ENCODE results near the gene PCDHB12.
"Not testable (repeated sequence)": the region's sequence is repeated elsewhere in the genome, so short reads cannot be mapped to it uniquely, and the experiment has no call there.

The PCDHB12 gene

DNA sequence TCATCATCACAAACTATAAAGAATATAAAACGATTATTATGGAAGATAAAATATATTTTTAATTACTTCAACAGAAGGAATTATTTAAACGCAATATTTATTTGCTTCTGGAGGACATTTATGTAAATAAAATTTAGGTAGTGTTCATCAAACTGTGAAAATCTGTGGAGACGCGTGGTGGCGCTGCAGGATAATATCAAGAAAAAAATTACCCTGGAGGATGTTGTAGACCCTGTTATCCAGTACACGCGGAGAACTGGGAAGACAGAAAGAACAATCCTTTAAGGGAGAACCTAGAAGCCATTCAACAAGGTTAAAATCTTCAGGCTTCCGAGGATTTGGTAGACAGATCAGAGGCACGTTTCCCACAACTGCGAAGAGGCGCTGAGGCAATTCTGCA lies at the start of gene PCDHB12:
TSS of gene PCDHB12 (plus strand) at position 242 of the 400 bp plus-strand sequence. CDS start 189 bp downstream, outside the sequence.
- DNase-seq, result peak; percentile 36

DNA sequence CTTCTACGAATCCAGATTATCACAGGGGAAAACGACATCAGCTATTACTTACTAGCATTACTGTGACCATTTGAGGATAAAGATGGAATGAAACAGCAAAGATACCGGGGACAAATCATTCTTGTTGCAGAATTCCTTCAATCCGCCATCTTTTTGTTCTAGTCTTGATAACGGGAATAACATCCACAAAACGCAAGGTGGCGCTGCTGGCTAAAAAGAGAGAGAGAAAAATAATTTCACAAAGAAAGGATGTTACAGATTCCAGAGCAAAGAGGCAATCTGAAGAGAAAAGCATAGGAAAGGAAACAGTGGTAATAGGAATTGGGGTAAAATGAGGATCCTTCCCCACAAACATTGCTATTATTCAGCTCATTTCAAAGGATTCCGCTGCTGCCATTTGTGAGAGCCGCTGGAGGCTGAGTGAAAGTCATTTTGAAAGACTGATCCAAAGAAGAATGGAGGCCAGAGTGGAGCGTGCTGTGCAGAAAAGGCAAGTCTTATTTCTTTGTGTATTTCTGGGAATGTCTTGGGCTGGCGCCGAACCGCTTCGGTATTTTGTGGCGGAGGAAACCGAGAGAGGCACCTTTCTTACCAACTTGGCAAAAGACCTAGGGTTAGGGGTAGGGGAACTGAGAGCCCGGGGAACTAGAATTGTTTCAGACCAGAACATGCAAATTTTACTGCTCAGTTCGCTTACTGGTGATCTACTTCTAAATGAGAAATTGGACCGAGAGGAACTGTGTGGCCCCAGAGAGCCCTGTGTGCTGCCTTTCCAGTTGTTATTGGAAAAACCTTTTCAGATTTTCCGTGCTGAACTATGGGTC lies 35.9 kb upstream of the PCDHB12 start, which contains the start of gene PCDHB7:
TSS of gene PCDHB7 (plus strand) at position 264 of the 824 bp plus-strand sequence. CDS start at position 456, 192 bp downstream.
- DNase-seq, result peak; percentile 59

DNA sequence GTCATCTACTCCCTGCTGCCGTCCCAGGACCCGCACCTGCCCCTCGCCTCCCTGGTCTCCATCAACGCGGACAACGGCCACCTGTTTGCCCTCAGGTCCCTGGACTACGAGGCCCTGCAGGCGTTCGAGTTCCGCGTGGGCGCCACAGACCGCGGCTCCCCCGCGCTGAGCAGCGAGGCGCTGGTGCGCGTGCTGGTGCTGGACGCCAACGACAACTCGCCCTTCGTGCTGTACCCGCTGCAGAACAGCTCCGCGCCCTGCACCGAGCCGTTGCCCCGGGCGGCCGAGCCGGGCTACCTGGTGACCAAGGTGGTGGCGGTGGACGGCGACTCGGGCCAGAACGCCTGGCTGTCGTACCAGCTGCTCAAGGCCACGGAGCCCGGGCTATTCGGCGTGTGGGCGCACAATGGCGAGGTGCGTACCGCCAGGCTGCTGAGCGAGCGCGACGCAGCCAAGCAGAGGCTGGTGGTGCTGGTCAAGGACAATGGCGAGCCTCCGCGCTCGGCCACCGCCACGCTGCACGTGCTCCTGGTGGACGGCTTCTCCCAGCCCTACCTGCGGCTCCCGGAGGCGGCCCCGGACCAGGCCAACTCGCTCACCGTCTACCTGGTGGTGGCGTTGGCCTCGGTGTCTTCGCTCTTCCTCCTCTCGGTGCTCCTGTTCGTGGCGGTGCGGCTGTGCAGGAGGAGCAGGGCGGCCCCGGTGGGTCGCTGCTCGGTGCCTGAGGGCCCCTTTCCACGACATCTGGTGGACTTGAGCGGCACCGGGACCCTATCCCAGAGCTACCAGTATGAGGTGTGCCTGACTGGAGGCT lies 34.0 kb upstream of the PCDHB12 start:
- not testable (repeated sequence) for DNase-seq

DNA sequence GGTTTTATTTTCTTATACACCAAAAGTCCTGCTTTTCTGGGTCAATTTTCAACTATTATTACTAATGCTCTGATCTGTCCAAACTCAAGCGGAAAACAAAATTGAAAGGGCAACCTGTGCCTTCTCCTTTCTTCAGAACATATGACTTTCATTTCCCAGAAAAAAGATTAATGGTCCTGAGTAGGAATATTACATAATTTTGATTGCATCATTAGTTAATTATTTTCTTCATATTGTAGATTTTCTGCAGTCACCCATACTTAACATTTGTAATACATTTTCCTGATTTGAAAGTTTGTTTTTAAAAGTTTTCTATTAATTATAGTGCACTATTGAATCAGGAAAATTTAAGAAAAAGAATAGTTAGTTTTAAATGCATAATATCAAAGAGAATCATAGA lies 32.6 kb upstream of the PCDHB12 start:
- no peak for DNase-seq

DNA sequence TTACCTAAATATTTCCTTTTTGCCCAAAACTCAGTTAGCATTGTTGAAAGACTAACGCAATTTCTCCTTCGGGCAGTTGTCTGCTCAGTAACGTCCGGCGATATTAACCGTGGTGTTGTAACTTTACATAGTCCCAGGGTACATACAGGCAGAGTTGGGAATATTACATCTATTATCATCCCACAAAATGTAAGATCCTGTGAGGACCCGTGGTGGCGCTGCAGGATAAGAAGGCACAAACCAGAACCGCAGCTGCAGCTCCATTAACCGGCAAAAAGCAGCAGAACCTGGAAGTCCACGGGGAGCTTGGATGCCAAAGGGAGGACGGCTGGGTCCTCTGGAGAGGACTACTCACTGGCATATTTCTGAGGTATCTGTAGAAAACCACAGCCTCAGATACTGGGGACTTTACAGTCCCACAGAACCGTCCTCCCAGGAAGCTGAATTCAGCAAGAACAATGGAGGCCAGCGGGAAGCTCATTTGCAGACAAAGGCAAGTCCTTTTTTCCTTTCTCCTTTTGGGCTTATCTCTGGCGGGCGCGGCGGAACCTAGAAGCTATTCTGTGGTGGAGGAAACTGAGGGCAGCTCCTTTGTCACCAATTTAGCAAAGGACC lies 30.8 kb upstream of the PCDHB12 start, which contains the start of gene PCDHB8:
TSS of gene PCDHB8 (plus strand) at position 214 of the 615 bp plus-strand sequence. CDS start at position 459, 245 bp downstream.
- DNase-seq, result not testable (repeated sequence)

DNA sequence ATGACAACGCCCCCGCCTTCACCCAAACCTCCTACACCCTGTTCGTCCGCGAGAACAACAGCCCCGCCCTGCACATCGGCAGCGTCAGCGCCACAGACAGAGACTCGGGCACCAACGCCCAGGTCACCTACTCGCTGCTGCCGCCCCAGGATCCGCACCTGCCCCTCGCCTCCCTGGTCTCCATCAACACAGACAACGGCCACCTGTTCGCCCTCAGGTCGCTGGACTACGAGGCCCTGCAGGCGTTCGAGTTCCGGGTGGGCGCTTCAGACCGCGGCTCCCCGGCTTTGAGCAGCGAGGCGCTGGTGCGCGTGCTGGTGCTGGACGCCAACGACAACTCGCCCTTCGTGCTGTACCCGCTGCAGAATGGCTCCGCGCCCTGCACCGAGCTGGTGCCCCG lies 29.1 kb upstream of the PCDHB12 start:
- DNase-seq, result not testable (repeated sequence)

DNA sequence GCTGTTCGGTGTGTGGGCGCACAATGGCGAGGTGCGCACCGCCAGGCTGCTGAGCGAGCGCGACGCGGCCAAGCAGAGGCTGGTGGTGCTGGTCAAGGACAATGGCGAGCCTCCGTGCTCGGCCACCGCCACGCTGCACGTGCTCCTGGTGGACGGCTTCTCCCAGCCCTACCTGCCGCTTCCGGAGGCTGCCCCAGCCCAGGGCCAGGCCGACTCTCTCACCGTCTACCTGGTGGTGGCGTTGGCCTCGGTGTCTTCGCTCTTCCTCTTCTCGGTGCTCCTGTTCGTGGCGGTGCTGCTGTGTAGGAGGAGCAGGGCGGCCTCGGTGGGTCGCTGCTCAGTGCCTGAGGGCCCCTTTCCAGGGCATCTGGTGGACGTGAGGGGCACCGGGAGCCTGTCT lies 28.6 kb upstream of the PCDHB12 start:
- not testable (repeated sequence) for DNase-seq

DNA sequence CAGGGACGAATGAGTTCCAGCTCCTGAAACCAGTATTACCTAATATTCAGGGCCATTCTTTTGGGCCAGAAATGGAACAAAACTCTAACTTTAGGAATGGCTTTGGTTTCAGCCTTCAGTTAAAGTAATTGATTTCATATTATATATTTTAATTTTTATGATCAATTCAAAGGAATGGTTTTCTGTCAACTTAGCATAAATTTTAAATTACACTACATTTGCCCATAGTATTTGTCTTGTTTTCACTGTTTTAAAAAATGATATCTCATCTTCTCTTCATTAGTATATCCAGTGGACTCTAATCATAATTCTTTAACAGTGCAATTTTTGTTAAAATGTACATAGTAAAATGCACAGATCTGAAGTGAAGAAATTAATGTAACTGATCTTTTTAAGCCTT lies 28.2 kb upstream of the PCDHB12 start:
- no peak for DNase-seq

DNA sequence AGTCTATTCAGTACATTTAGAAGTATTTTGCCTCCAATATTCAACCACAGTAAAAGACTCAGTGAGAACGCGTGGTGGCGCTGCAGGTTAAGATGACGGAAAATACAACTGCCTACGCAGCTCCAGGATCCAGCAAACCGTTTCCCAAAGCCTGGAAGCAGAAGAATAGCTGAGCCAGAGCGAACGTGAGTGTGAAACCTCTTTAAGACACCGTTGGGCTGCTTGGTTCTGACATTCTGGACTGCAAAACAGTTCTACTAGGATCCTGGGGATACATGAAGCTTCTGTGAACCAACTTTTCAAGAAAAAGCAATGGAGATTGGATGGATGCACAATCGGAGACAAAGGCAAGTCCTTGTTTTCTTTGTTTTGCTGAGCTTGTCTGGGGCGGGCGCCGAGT lies 26.3 kb upstream of the PCDHB12 start, which contains the start of gene PCDHB16:
TSS of gene PCDHB16 (plus strand) at position 140 of the 400 bp plus-strand sequence. CDS start at position 313, 173 bp downstream.
- peak; percentile 52 for DNase-seq

DNA sequence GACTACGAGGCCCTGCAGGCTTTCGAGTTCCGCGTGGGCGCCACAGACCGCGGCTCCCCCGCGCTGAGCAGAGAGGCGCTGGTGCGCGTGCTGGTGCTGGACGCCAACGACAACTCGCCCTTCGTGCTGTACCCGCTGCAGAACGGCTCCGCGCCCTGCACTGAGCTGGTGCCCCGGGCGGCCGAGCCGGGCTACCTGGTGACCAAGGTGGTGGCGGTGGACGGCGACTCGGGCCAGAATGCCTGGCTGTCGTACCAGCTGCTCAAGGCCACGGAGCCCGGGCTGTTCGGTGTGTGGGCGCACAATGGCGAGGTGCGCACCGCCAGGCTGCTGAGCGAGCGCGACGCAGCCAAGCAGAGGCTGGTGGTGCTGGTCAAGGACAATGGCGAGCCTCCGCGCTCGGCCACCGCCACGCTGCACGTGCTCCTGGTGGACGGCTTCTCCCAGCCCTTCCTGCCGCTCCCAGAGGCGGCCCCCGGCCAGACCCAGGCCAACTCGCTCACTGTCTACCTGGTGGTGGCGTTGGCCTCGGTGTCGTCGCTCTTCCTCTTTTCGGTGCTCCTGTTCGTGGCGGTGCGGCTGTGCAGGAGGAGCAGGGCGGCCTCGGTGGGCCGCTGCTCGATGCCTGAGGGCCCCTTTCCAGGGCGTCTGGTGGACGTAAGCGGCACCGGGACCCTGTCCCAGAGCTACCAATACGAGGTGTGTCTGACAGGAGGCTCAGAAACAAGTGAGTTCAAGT lies 24.2 kb upstream of the PCDHB12 start:
- not testable (repeated sequence) for DNase-seq

DNA sequence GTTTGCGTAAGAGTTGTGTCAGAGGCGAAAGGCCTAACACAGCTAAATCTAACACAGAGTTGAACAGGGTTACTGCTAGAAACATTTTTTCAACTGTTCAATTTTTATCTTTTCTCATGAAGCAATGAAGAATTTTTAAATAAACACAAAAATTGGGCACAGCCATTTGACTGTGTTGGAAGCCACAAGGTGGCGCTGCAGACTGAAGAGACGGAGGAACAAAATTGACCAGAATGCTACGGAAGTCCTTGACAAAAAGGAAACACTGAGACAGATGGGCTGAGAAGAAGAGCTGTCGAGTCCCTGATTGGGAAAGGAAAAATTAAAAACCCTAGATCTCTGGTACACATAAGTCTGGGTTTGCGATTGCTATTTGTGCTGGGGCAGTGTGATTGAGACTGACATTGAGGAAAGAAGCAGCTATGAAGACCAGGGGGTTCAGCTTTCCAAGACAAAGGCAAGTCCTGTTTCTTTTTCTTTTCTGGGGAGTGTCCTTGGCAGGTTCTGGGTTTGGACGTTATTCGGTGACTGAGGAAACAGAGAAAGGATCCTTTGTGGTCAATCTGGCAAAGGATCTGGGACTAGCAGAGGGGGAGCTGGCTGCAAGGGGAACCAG lies 21.5 kb upstream of the PCDHB12 start, which contains the start of gene PCDHB9:
TSS of gene PCDHB9 (plus strand) at position 265 of the 616 bp plus-strand sequence. CDS start at position 423, 158 bp downstream.
- peak; percentile 42 for DNase-seq

DNA sequence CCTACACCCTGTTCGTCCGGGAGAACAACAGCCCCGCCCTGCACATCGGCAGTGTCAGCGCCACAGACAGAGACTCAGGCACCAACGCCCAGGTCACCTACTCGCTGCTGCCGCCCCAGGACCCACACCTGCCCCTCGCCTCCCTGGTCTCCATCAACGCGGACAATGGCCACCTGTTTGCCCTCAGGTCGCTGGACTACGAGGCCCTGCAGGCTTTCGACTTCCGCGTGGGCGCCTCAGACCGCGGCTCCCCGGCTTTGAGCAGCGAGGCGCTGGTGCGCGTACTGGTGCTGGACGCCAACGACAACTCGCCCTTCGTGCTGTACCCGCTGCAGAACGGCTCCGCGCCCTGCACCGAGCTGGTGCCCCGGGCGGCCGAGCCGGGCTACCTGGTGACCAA lies 19.8 kb upstream of the PCDHB12 start:
- DNase-seq, result not testable (repeated sequence)

DNA sequence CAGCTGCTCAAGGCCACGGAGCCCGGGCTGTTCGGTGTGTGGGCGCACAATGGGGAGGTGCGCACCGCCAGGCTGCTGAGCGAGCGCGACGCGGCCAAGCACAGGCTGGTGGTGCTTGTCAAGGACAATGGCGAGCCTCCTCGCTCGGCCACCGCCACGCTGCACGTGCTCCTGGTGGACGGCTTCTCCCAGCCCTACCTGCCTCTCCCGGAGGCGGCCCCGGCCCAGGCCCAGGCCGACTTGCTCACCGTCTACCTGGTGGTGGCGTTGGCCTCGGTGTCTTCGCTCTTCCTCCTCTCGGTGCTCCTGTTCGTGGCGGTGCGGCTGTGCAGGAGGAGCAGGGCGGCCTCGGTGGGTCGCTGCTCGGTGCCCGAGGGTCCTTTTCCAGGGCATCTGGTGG lies 19.4 kb upstream of the PCDHB12 start:
- DNase-seq, result not testable (repeated sequence)

DNA sequence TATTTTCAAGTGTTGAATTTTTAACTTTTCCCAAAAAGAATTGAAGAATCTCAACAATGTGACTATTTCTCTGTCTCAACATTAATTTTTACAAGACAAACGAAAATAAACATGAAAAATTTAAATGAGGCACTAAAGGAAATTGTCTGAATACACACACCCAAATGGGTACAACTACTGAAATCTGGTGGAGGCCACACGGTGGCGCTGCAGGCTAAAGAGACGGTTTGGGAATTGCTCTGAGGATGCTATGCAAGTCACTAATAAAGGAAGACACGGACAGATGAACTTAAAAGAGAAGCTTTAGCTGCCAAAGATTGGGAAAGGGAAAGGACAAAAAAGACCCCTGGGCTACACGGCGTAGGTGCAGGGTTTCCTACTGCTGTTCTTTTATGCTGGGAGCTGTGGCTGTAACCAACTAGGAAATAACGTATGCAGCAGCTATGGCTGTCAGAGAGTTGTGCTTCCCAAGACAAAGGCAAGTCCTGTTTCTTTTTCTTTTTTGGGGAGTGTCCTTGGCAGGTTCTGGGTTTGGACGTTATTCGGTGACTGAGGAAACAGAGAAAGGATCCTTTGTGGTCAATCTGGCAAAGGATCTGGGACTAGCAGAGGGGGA lies 16.3 kb upstream of the PCDHB12 start, which contains the start of gene PCDHB10:
TSS of gene PCDHB10 (plus strand) at position 244 of the 616 bp plus-strand sequence. CDS start at position 444, 200 bp downstream.
- DNase-seq, result peak; percentile 44

DNA sequence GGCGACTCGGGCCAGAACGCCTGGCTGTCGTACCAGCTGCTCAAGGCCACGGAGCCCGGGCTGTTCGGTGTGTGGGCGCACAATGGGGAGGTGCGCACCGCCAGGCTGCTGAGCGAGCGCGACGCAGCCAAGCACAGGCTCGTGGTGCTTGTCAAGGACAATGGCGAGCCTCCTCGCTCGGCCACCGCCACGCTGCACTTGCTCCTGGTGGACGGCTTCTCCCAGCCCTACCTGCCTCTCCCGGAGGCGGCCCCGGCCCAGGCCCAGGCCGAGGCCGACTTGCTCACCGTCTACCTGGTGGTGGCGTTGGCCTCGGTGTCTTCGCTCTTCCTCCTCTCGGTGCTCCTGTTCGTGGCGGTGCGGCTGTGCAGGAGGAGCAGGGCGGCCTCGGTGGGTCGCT lies 14.2 kb upstream of the PCDHB12 start:
- not testable (repeated sequence) for DNase-seq

DNA sequence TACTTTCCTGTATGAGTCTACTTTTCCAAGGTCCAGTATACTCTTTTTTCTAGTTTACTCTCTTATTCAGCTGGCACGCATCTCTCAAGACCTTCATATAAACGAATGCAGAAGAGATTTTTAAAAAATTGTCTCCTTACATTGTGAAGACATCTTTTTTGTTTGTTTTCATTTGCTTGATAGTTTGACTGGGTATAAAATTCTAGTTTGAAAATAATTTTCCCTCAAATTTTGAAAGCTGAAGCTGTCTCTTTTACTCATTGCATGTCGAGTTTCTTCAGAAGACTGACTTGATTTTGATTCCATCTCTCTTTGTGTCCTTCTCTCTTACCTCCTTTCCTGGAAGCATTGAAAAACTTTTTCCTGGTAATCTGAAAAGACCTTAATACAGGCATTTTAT lies 12.2 kb upstream of the PCDHB12 start:
- DNase-seq, result no peak

DNA sequence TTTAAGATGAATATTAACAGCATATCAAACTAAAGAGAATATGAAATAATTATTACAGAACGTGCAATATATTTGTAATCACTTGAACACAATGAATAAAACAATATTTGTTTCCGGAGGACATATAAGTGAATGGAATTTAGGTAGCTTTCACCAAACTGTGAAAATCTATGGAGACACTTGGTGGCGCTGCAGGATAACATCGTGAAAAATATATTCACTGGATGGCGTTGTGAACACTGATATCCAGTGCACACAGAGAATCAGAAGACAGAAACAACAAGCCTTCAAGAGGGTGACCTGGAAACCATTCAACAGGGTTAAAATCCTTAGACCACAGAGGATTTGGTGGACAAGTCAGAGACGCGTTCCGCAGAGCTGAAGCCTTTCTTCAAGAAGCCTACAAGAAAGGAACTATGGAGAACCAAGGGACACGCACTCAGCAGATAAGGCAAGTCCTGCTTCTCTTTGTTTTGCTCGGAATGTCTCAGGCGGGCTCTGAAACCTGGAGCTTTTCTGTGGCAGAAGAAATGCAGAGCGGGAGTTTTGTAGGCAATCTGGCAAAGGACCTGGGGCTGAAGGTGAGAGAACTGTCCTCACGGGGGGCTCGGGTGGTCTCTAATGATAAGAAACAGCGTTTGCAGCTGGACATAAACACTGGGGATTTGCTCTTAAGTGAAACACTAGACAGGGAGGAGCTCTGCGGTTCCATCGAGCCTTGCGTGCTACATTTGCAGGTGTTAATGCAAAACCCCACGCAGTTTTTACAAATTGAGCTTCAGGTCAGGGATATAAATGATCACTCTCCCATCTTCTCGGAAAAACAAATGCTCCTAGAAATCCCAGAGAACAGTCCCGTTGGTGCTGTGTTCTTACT lies 8.9 kb upstream of the PCDHB12 start, which contains the start of gene PCDHB11:
TSS of gene PCDHB11 (plus strand) at position 269 of the 877 bp plus-strand sequence. CDS start at position 417, 148 bp downstream.
- peak; percentile 26 for DNase-seq

DNA sequence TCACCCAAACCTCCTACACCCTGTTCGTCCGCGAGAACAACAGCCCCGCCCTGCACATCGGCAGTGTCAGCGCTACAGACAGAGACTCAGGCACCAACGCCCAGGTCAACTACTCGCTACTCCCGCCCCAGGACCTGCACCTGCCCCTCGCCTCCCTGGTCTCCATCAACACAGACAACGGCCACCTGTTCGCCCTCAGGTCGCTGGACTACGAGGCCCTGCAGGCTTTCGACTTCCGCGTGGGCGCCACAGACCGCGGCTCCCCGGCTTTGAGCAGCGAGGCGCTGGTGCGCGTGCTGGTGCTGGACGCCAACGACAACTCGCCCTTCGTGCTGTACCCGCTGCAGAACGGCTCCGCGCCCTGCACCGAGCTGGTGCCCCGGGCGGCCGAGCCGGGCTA lies 7.4 kb upstream of the PCDHB12 start:
- not testable (repeated sequence) for DNase-seq

DNA sequence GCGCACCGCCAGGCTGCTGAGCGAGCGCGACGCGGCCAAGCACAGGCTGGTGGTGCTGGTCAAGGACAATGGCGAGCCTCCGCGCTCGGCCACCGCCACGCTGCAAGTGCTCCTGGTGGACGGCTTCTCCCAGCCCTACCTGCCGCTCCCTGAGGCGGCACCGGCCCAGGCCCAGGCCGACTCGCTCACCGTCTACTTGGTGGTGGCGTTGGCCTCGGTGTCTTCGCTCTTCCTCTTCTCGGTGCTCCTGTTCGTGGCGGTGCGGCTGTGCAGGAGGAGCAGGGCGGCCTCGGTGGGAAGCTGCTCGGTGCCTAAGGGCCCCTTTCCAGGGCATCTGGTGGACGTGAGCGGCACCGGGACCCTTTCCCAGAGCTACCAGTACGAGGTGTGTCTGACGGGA lies 6.9 kb upstream of the PCDHB12 start:
- not testable (repeated sequence) for DNase-seq

DNA sequence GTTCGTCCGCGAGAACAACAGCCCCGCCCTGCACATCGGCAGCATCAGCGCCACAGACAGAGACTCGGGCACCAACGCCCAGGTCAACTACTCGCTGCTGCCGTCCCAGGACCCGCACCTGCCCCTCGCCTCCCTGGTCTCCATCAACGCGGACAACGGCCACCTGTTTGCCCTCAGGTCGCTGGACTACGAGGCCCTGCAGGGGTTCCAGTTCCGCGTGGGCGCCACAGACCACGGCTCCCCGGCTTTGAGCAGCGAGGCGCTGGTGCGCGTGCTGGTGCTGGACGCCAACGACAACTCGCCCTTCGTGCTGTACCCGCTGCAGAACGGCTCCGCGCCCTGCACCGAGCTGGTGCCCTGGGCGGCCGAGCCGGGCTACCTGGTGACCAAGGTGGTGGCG lies 1.8 kb downstream of the PCDHB12 start:
- DNase-seq, result not testable (repeated sequence)

Measured in eye (tissue), 1 donor.